HAP-1 (cell line): ENCODE data around the gene CFAP74.
A peak's percentile ranks its signal among the peaks of the same experiment; 100 is the strongest.

Source experiments
- DNase-seq, 2 experiments: peaks; one replicate each; pipeline ENCODE4 v3.0.0-alpha.2; 2016 to 2020; ENCODE audit warnings: low spot score in 2 of 2
- H3K27me3 ChIP-seq: fragments of 250-450 bp; sonication (Bioruptor Pico); 2 replicates; pipeline ENCODE4 v1.5.1; 2020; ENCODE audit warnings: low read depth, mild to moderate bottlenecking, moderate library complexity
- H3K36me3 ChIP-seq: fragments of 250-450 bp; sonication (Bioruptor Pico); replicated peaks from 2 replicates; pipeline ENCODE4 v1.5.1; 2020; ENCODE audit warnings: mild to moderate bottlenecking
- H3K4me1 ChIP-seq: fragments of 250-450 bp; sonication (Bioruptor Pico); 2 replicates; pipeline ENCODE4 v1.5.1; 2020; ENCODE audit warnings: mild to moderate bottlenecking
- H3K4me3 ChIP-seq: fragments of 250-450 bp; sonication (Bioruptor Pico); 2 replicates; pipeline ENCODE4 v1.5.1; 2020; ENCODE audit warnings: mild to moderate bottlenecking, moderate library complexity
- H3K9me3 ChIP-seq: fragments of 250-450 bp; sonication (Bioruptor Pico); 2 replicates; pipeline ENCODE4 v1.5.1; 2020; ENCODE audit warnings: mild to moderate bottlenecking, moderate library complexity
- in situ Hi-C: fragments of 300-500 bp; cut with MboI; formaldehyde crosslinking; loops from 3 replicates; pipeline ENCODE4 v1.14.3; 2020; ENCODE audit warnings: low sequenced_read_pairs, inconsistent platforms, mixed read lengths

CFAP74 gene

GRCh38 chr1:2003541-2004131 lies at the start of gene CFAP74:
TSS of gene CFAP74 (minus strand) at chr1:2003786. CDS start at chr1:1990956, 12,830 bp downstream.
- no peaks in the 10 kb centered on the region for H3K36me3 ChIP-seq
- in situ Hi-C loops: no loop called here
- no peaks in the 10 kb centered on the region for H3K9me3 ChIP-seq
- H3K27me3 ChIP-seq: no peaks in the 10 kb centered on the region
- peak within 1 kb of the TSS; percentile 30 for H3K4me3 ChIP-seq
- peaks cover 11% of the 10 kb centered on the region for H3K4me1 ChIP-seq
- peak; percentile 56 to 90 for DNase-seq

GRCh38 chr1:2053217-2053616 lies 49.6 kb upstream of the CFAP74 start:
- no peak overlapping the region for H3K4me3 ChIP-seq
- no peaks in the 10 kb centered on the region for H3K27me3 ChIP-seq
- peaks cover 8% of the 10 kb centered on the region; the same call in 1 of the 2 replicates for H3K4me1 ChIP-seq
- no peak for DNase-seq
- H3K36me3 ChIP-seq: peaks cover 13% of the 10 kb centered on the region
- in situ Hi-C loops: no loop called here
- H3K9me3 ChIP-seq: no peaks in the 10 kb centered on the region

- H3K4me1 ChIP-seq: peaks cover 8% of the 10 kb centered on the region; the same call in 1 of the 2 replicates
- H3K4me3 ChIP-seq: no peak overlapping the region
- H3K36me3 ChIP-seq: peaks cover 13% of the 10 kb centered on the region
- no peaks in the 10 kb centered on the region for H3K27me3 ChIP-seq
- no peak for DNase-seq
- no peaks in the 10 kb centered on the region for H3K9me3 ChIP-seq
- in situ Hi-C loops: no loop called here
Observed at GRCh38 chr1:2052756-2053155, 49.2 kb upstream of the CFAP74 start.

GRCh38 chr1:2052054-2052679 lies 48.6 kb upstream of the CFAP74 start:
- Histone ChIP-seq H3K4me3 (no peak overlapping the region), H3K9me3 (no peaks in the 10 kb centered on the region), H3K27me3 (no peaks in the 10 kb centered on the region), H3K4me1 (peaks cover 8% of the 10 kb centered on the region; the same call in 1 of the 2 replicates), H3K36me3 (peaks cover 10% of the 10 kb centered on the region)
- DNase-seq: no peak
- in situ Hi-C loops: no loop called here

- no peak for DNase-seq
- Histone ChIP-seq H3K27me3 (no peaks in the 10 kb centered on the region), H3K4me1 (peaks cover 8% of the 10 kb centered on the region; the same call in 1 of the 2 replicates), H3K36me3 (peaks cover 3% of the 10 kb centered on the region), H3K4me3 (peak overlapping the region; percentile 57), H3K9me3 (no peaks in the 10 kb centered on the region)
- in situ Hi-C loops: no loop called here
Observed at GRCh38 chr1:2050793-2051682, 47.5 kb upstream of the CFAP74 start.

- Histone ChIP-seq H3K4me3 (peak overlapping the region; percentile 57), H3K9me3 (no peaks in the 10 kb centered on the region), H3K27me3 (no peaks in the 10 kb centered on the region), H3K4me1 (peaks cover 8% of the 10 kb centered on the region; the same call in 1 of the 2 replicates), H3K36me3 (no peaks in the 10 kb centered on the region)
- in situ Hi-C loops: no loop called here
- DNase-seq: peak in 1 of 2 experiments; percentile 66
Observed at GRCh38 chr1:2050461-2050792, 46.8 kb upstream of the CFAP74 start.

- no peaks in the 10 kb centered on the region for H3K36me3 ChIP-seq
- in situ Hi-C loops: loop anchor here (5.0 kb wide), 1 partner anchor 88 kb away; no protein-coding TSS in a partner anchor
- H3K4me1 ChIP-seq: peaks cover 10% of the 10 kb centered on the region; the same call in 1 of the 2 replicates
- no peaks in the 10 kb centered on the region for H3K27me3 ChIP-seq
- H3K4me3 ChIP-seq: peak within 1 kb of the TSS; percentile 64
- H3K9me3 ChIP-seq: no peaks in the 10 kb centered on the region
- DNase-seq: peak; percentile 85 to 96
Observed at GRCh38 chr1:2049718-2050431, 46.3 kb upstream of the CFAP74 start, which contains the start of gene PRKCZ. TSS of gene PRKCZ (plus strand) at chr1:2050411. CDS start at chr1:2050631, 220 bp downstream.

GRCh38 chr1:2049225-2049717 lies 45.7 kb upstream of the CFAP74 start:
- DNase-seq: peak in 1 of 2 experiments; percentile 75
- no peaks in the 10 kb centered on the region for H3K9me3 ChIP-seq
- peaks cover 14% of the 10 kb centered on the region for H3K4me1 ChIP-seq
- H3K4me3 ChIP-seq: peak overlapping the region; percentile 64
- H3K36me3 ChIP-seq: no peaks in the 10 kb centered on the region
- in situ Hi-C loops: loop anchor here (5.0 kb wide), 1 partner anchor 87 kb away; no protein-coding TSS in a partner anchor
- no peaks in the 10 kb centered on the region for H3K27me3 ChIP-seq

- H3K36me3 ChIP-seq: no peaks in the 10 kb centered on the region
- H3K4me1 ChIP-seq: peaks cover 17% of the 10 kb centered on the region
- no peak for DNase-seq
- in situ Hi-C loops: loop anchor here (5.0 kb wide), 1 partner anchor 86 kb away; no protein-coding TSS in a partner anchor
- H3K9me3 ChIP-seq: no peaks in the 10 kb centered on the region
- no peak overlapping the region for H3K4me3 ChIP-seq
- H3K27me3 ChIP-seq: no peaks in the 10 kb centered on the region
Observed at GRCh38 chr1:2047749-2048729, 44.5 kb upstream of the CFAP74 start.

- no peak overlapping the region for H3K4me3 ChIP-seq
- H3K27me3 ChIP-seq: no peaks in the 10 kb centered on the region
- DNase-seq: no peak
- in situ Hi-C loops: loop anchor here (5.0 kb wide), 1 partner anchor 85 kb away; no protein-coding TSS in a partner anchor
- peaks cover 17% of the 10 kb centered on the region for H3K4me1 ChIP-seq
- no peaks in the 10 kb centered on the region for H3K36me3 ChIP-seq
- H3K9me3 ChIP-seq: no peaks in the 10 kb centered on the region
Observed at GRCh38 chr1:2046953-2047748, 43.6 kb upstream of the CFAP74 start.

- Histone ChIP-seq H3K4me3 (no peak overlapping the region), H3K4me1 (peaks cover 17% of the 10 kb centered on the region)
- peak; percentile 57 to 90 for DNase-seq
Observed at GRCh38 chr1:2046174-2046917, 42.8 kb upstream of the CFAP74 start.

More at GRCh38 chr1:2046174-2046917, 42.8 kb upstream of the CFAP74 start:
- Histone ChIP-seq H3K36me3 (no peaks in the 10 kb centered on the region), H3K27me3 (no peaks in the 10 kb centered on the region), H3K9me3 (no peaks in the 10 kb centered on the region)
- in situ Hi-C loops: loop anchor here (5.0 kb wide), 1 partner anchor 84 kb away; no protein-coding TSS in a partner anchor
